ENCODE data around the gene FAM131A.

GRCh38 chr3:184371570-184372018, 34.2 kb downstream of the FAM131A start:
- TF ChIP-seq EZH2phosphoT487 (conservative IDR thresholded peaks at IDR 0.05; ENCODE audit: low read length) (no peak), CTCF (IDR thresholded peaks at IDR 0.05; ENCODE audit: insufficient read depth, low read length, poor library complexity, severe bottlenecking) (peak; percentile 37)

Measured in SU-DHL-6 (cell line).